NT2/D1 (cell line): ENCODE data around the gene AHNAK2.

ENCODE experiments used
- SUZ12 ChIP-seq: IDR thresholded peaks from 2 replicates; pipeline ENCODE4 v1.6.1; 2011; ENCODE audit not compliant: insufficient read length, insufficient read depth; ENCODE audit errors: extremely low read depth
- YY1 ChIP-seq: IDR thresholded peaks from 2 replicates; pipeline ENCODE4 v1.6.1; 2011; ENCODE audit not compliant: insufficient read length, insufficient read depth
- ZNF274 ChIP-seq: IDR thresholded peaks from 2 replicates; pipeline ENCODE4 v1.6.1; 2011; ENCODE audit warnings: mild to moderate bottlenecking, low read depth, low read length

DNA sequence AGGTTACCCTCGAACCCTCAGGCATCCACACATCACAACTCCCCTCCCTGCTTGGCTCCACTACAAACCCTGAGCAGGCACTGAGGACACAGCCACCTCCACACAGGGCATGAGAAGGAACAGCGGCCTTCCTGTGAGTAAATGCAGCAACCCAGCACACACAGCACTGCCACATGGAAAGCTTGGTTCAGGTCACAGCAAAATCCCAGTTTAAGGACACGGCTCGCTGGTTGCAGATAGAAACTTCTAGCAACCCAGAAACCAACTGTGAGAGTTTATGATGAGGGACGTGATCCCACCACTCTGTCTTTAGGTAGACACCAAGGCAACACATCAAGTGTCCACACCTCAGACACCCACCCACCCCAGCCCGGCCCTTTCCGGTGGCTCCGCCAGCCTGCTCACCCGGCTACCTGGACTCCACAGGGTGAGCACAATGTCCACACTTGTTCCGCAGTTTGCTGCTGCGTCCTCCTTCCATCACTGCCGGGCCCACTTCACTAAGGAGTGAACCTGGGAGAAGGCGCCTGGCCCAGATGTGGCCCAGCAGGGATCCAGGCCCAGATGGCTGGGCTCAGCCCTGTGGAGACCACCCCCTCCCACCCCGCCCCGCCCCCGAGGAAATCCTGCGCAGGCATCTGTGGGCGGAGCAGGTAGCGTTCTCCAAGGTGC lies 29.6 kb upstream of the AHNAK2 start:
- TF ChIP-seq YY1: no peak
- no peak for TF ChIP-seq ZNF274
- TF ChIP-seq SUZ12: no peak
